H1 (cell line): ENCODE results near the gene RPS6KL1. TPM values are rescaled to one million over a fixed set of nuclear protein-coding genes. Genes with fewer than 3 reads are reported as not detected.

Source experiments
- BCL11A ChIP-seq, 2 experiments: IDR thresholded peaks; one replicate each; pipeline ENCODE4 v1.6.1; 2011; ENCODE audit warnings: low read depth in 2 of 2, low read length in 2 of 2, mild to moderate bottlenecking in 2 of 2
- HDAC2 ChIP-seq, 2 experiments: fragments of 300-600 bp in 1 of 2; sonication (generic) in 1 of 2; IDR thresholded peaks; 2 replicates each; pipeline ENCODE4 v1.6.1; 2011 to 2012; ENCODE audit warnings: low read depth in 2 of 2, low read length in 2 of 2, mild to moderate bottlenecking in 2 of 2, moderate library complexity in 2 of 2, borderline replicate concordance in 1 of 2, inconsistent platforms in 1 of 2
- KDM4A ChIP-seq: IDR thresholded peaks from one replicate; pipeline ENCODE4 v1.7.1; 2012; ENCODE audit warnings: low read depth, mild to moderate bottlenecking, moderate library complexity, low read length, inconsistent platforms; ENCODE audit not compliant: severe bottlenecking
- RFX5 ChIP-seq: IDR thresholded peaks from 2 replicates; pipeline ENCODE4 v1.6.1; 2011; ENCODE audit warnings: low read depth, low read length, improper control_type of control experiment, borderline replicate concordance
- TAF1 ChIP-seq: IDR thresholded peaks from 2 replicates; pipeline ENCODE4 v1.6.1; 2011; ENCODE audit warnings: mild to moderate bottlenecking, low read depth, low read length
- TCF12 ChIP-seq: IDR thresholded peaks from 2 replicates; pipeline ENCODE4 v1.6.1; 2011; ENCODE audit warnings: low read depth, mild to moderate bottlenecking, low read length
- polyA plus RNA-seq, 7 experiments: library from polyadenylated mRNA; depleted of rRNA in 3 of 7; stranded (reverse) in 5 of 7; unstranded in 2 of 7; fragments of >200 nt in 5 of 7; fragments of 200-250 nt in 2 of 7; gene quantifications; 1 replicate in 5 of 7; 2 replicates in 1 of 7; 4 replicates in 1 of 7; pipeline versions ENCODE4 v1.2.1 to v1.2.3, GENCODE V29; 2011 to 2013; ENCODE audit warnings: missing spikeins in 2 of 7, mixed read lengths in 2 of 7
- total RNA-seq: library from RNA; stranded (reverse); fragmentation: NEBNext Ultra II Directional; extraction: Animal tissue kit (Norgen Biotek cat#: 25700); gene quantifications from 2 replicates; pipeline ENCODE4 v1.2.1, GENCODE V29; 2021

Gene RPS6KL1
- total and polyA plus RNA-seq, 2 of the 8 experiments (the other 6 are each of a cell fraction or from before 2014, with no cell fraction given): 9.8 to 13.8 TPM

DNA sequence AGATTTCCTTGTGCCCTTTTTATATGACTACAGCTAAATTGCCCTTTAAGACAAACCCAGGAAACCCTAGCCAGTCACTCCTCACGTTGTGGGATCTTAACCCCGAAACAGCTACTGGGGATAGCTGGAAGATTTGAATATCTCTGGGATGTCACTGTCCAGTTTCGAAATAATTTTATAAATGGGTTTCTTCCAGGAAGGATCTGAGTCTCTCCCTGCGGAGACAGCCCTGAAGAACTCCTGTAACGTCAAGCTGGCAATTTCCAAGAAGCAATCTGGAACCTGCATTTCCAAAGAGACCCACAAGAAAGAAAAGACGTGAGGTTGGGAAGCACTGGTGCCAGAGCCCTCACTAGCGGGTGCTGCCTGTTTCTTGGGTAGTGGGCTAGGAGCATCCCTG lies 68.0 kb downstream of the RPS6KL1 start (continued):
- TF ChIP-seq RFX5: no peak
- no peak for TF ChIP-seq HDAC2 (IDR thresholded peaks at IDR 0.05; ENCODE audit: borderline replicate concordance in 1 of 2, low read depth in 2 of 2, low read length in 2 of 2)
- TF ChIP-seq TAF1: no peak
- no peak for TF ChIP-seq TCF12
- no peak for TF ChIP-seq BCL11A (IDR thresholded peaks at IDR 0.05; ENCODE audit: low read depth in 2 of 2, low read length in 2 of 2)
- TF ChIP-seq KDM4A: no peak

Other genes starting within 250 kb of the RPS6KL1 start
- 31.4 and 31.5 TPM in 2 replicates for gene AREL1, start 210.2 kb downstream of the RPS6KL1 start, total RNA-seq
- 49.1 and 51.3 TPM in 2 replicates for gene AREL1, start 210.2 kb downstream of the RPS6KL1 start, polyA plus RNA-seq (2011; rRNA removed)
- gene FCF1, start 210.1 kb downstream of the RPS6KL1 start, total RNA-seq: 81.1 and 84.3 TPM in 2 replicates
- 22.1 and 48.1 TPM in 2 replicates for gene FCF1, start 210.1 kb downstream of the RPS6KL1 start, polyA plus RNA-seq (2011; rRNA removed)
- gene YLPM1, start 159.9 kb downstream of the RPS6KL1 start, total RNA-seq: 69.0 and 71.7 TPM in 2 replicates
- gene YLPM1, start 159.9 kb downstream of the RPS6KL1 start, polyA plus RNA-seq (2011; rRNA removed): 13.5 and 14.7 TPM in 2 replicates
- gene PROX2, start 47.1 kb downstream of the RPS6KL1 start, total RNA-seq: not detected in 2 replicates
- 0.03 and 0.08 TPM in 2 replicates for gene PROX2, start 47.1 kb downstream of the RPS6KL1 start, polyA plus RNA-seq (2011; rRNA removed)
- 111 and 117 TPM in 2 replicates for gene DLST, start 41.3 kb downstream of the RPS6KL1 start, total RNA-seq
- gene DLST, start 41.3 kb downstream of the RPS6KL1 start, polyA plus RNA-seq (2011; rRNA removed): 96.5 and 120 TPM in 2 replicates
- gene PGF, start 32.3 kb upstream of the RPS6KL1 start, total RNA-seq: 3.9 and 4.1 TPM in 2 replicates
- gene PGF, start 32.3 kb upstream of the RPS6KL1 start, polyA plus RNA-seq (2011; rRNA removed): 2.1 and 2.8 TPM in 2 replicates
- gene EIF2B2, start 79.7 kb upstream of the RPS6KL1 start, total RNA-seq: 42.6 and 51.4 TPM in 2 replicates
- 59.7 and 79.9 TPM in 2 replicates for gene EIF2B2, start 79.7 kb upstream of the RPS6KL1 start, polyA plus RNA-seq (2011; rRNA removed)
- gene MLH3, start 128.2 kb upstream of the RPS6KL1 start, total RNA-seq: 19.1 and 20.1 TPM in 2 replicates
- gene MLH3, start 128.2 kb upstream of the RPS6KL1 start, polyA plus RNA-seq (2011; rRNA removed): 5.0 and 9.3 TPM in 2 replicates
- 17.7 and 24.8 TPM in 2 replicates for gene ACYP1, start 140.8 kb upstream of the RPS6KL1 start, total RNA-seq
- gene ACYP1, start 140.8 kb upstream of the RPS6KL1 start, polyA plus RNA-seq (2011; rRNA removed): 14.5 and 22.3 TPM in 2 replicates
- 1.2 and 1.7 TPM in 2 replicates for gene ZC2HC1C, start 146.4 kb upstream of the RPS6KL1 start, total RNA-seq
- 0.57 and 0.72 TPM in 2 replicates for gene ZC2HC1C, start 146.4 kb upstream of the RPS6KL1 start, polyA plus RNA-seq (2011; rRNA removed)
- gene NEK9, start 203.8 kb upstream of the RPS6KL1 start, total RNA-seq: 39.5 and 43.6 TPM in 2 replicates
- gene NEK9, start 203.8 kb upstream of the RPS6KL1 start, polyA plus RNA-seq (2011; rRNA removed): 16.0 and 28.0 TPM in 2 replicates